Measurements from ENCODE around the gene CCDC112. TPM values are rescaled to one million over a fixed set of nuclear protein-coding genes. Genes with fewer than 3 reads are reported as not detected.
A peak's percentile ranks its signal among the peaks of the same experiment; 100 is the strongest.

Gene CCDC112
- total and polyA plus RNA-seq, 2 of the 13 experiments (the other 11 are each of a cell fraction or from before 2014, with no cell fraction given), result 1.1 to 2.8 TPM

GRCh38 chr5:115296124-115297022, at the start of gene CCDC112 (continued):
- TF ChIP-seq E2F5 (CRISPR knock-in tag; conservative IDR thresholded peaks at IDR 0.05) (0 out of 2 replicates have a peak, but pooled peaks have one; percentile 27), ZNF572 (CRISPR knock-in tag; IDR thresholded peaks at IDR 0.05) (no peak), ZNF160 (CRISPR knock-in tag; IDR thresholded peaks at IDR 0.05) (no peak), RORA (CRISPR knock-in tag; IDR thresholded peaks at IDR 0.05) (no peak), SAFB2 (CRISPR knock-in tag; IDR thresholded peaks at IDR 0.05; ENCODE audit: borderline replicate concordance, low read depth) (no peak), MLXIP (CRISPR knock-in tag; IDR thresholded peaks at IDR 0.05; ENCODE audit: borderline replicate concordance) (no peak), NFAT5 (CRISPR knock-in tag; IDR thresholded peaks at IDR 0.05) (peak; percentile 33; the same call in 1 of the 2 replicates), MAFF (IDR thresholded peaks at IDR 0.05; ENCODE audit: low read depth, low read length) (no peak), GATAD1 (CRISPR knock-in tag; IDR thresholded peaks at IDR 0.05) (no peak), ZSCAN25 (CRISPR knock-in tag; IDR thresholded peaks at IDR 0.05) (peak; percentile 94), RXRA (CRISPR knock-in tag; IDR thresholded peaks at IDR 0.05) (peak; percentile 16; the same call in 1 of the 2 replicates)
- TF ChIP-seq, protein P1, sequence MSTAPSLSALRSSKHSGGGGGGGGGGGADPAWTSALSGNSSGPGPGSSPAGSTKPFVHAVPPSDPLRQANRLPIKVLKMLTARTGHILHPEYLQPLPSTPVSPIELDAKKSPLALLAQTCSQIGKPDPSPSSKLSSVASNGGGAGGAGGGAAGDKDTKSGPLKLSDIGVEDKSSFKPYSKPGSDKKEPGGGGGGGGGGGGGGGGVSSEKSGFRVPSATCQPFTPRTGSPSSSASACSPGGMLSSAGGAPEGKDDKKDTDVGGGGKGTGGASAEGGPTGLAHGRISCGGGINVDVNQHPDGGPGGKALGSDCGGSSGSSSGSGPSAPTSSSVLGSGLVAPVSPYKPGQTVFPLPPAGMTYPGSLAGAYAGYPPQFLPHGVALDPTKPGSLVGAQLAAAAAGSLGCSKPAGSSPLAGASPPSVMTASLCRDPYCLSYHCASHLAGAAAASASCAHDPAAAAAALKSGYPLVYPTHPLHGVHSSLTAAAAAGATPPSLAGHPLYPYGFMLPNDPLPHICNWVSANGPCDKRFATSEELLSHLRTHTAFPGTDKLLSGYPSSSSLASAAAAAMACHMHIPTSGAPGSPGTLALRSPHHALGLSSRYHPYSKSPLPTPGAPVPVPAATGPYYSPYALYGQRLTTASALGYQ (CRISPR knock-in tag; IDR thresholded peaks at IDR 0.05), result no peak
- TF ChIP-seq, protein P2, sequence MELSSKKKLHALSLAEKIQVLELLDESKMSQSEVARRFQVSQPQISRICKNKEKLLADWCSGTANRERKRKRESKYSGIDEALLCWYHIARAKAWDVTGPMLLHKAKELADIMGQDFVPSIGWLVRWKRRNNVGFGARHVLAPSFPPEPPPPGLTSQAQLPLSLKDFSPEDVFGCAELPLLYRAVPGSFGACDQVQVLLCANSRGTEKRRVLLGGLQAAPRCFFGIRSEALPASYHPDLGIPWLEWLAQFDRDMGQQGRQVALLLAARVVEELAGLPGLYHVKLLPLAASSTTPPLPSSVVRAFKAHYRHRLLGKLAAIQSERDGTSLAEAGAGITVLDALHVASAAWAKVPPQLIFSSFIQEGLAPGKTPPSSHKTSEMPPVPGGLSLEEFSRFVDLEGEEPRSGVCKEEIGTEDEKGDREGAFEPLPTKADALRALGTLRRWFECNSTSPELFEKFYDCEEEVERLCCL (CRISPR knock-in tag; IDR thresholded peaks at IDR 0.05; ENCODE audit: borderline replicate concordance), result no peak
- TF ChIP-seq, protein P3, sequence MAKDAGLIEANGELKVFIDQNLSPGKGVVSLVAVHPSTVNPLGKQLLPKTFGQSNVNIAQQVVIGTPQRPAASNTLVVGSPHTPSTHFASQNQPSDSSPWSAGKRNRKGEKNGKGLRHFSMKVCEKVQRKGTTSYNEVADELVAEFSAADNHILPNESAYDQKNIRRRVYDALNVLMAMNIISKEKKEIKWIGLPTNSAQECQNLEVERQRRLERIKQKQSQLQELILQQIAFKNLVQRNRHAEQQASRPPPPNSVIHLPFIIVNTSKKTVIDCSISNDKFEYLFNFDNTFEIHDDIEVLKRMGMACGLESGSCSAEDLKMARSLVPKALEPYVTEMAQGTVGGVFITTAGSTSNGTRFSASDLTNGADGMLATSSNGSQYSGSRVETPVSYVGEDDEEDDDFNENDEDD (CRISPR knock-in tag; IDR thresholded peaks at IDR 0.05; ENCODE audit: borderline replicate concordance), result no peak
